NCI-H2107 (cell line): ENCODE measurements around the gene ADK.
"Not testable (repeated sequence)": the region's sequence is repeated elsewhere in the genome, so short reads cannot be mapped to it uniquely, and the experiment has no call there.

Experiments
- DNase-seq: peaks from one replicate; lab custom pipeline; 2025; lab: John Stamatoyannopoulos, UW

The ADK gene

DNA sequence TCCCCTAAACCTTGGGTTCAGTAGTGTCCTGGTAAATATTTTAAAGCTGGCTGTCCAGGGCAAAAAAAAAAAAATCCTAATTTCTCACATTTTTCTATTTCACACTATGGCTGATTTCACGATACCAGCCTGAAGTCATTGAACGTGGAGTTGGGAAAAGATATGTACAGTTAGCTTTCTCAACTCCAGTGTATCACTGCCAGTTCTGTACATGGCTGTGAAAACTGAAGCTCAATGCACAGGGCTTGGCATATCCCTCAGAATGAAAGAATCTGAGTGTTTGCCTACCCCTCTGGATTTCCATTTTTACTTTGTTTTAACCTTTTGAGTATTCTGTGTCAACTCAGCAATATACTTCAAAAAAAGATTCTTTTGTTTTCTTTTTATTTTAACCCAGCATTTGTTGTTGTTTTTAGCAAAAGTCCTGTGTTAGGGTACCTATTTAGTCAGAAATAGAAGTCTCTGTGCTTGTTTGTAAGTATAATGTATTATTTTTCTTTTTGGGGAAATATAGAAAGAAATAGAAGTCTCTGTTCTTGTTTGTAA, 274.5 kb downstream of the ADK start:
- DNase-seq = no peak

DNA sequence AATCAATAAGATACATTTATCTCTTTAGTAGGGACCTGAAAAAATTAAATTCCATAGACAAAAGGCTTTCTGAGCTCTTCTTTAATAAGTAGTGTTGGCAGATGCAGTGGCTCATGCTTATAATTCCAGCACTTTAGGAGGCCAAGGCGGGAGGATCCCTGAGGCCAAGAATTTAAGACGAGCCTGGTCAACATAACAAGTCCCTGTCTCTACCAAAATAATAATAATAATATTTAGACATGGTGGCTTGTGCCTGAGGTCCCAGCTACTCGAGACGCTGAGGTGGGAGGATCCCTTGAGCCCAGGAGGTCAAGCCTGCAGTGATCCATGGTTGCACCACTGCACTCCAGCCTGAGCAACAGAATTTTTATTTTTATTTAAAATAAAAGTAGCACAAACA, 280.8 kb downstream of the ADK start:
- DNase-seq = no peak

DNA sequence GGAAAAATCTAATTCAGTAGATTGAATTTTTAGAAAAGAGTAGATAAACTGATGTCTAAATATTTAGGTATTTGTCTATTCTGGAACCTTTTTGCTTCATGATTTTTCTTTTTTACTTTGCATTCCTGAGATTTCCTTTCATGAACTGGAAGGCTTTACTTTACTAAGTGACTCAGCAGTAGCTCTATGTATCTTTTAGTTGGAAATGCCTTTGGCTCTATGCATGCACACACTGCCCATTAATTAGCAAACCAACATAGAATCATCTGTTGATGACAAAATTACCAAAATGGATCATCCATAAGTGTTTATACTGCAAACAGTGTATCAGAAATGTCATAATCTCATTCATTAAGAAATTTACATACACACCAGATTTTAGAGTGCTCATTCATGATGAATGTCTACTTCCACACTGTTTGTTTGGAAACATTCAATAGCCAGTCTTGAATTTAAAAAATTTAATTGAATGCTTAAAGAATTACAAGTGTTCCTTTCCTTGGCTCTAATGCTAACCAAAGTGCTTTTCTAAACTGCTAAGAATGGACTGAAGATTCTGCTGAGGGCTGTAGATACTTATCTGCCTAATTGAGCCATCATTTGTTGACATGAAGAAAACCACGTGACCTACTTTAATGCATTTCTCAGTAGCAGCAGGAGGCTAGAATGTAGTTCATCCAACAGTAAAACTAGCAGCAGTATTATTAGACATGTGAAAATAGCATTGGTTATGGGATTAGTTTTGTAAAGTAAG, 282.0 kb downstream of the ADK start:
- DNase-seq = no peak

DNA sequence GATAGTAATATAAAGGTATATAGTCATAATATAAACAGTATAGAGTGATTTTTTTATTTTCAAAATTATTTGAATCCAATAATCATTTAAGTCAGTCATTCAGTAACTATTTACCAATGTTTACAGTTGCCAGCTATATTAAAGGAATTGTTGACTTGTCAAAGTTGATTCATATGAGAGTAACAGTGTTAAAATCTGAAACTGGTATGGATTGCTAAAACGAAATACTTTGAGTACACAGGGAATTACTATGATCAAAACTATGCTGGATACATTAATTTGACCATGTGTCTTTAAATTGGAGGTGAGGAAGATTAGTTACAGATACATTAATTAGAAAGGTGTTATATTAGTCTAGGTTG, 282.6 kb downstream of the ADK start:
- no peak for DNase-seq

DNA sequence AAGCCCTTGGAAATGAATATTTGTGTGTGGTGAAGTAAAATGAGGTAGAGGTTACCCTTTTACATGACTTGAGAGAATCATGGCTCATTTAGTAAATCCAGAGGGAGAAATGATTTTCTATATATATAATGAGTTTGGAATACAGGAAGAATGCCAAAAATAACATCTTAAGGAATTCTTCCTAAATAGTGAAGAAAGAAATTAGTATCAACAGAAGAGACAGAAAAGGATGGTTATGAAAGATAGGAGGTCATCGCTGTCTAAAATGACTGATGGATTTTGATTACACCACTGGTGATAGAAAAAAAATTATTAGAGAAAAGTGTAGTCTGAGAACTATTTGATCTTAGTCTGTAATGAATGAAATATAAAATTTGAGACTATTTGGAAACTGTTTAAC, 283.0 kb downstream of the ADK start:
- DNase-seq = no peak

DNA sequence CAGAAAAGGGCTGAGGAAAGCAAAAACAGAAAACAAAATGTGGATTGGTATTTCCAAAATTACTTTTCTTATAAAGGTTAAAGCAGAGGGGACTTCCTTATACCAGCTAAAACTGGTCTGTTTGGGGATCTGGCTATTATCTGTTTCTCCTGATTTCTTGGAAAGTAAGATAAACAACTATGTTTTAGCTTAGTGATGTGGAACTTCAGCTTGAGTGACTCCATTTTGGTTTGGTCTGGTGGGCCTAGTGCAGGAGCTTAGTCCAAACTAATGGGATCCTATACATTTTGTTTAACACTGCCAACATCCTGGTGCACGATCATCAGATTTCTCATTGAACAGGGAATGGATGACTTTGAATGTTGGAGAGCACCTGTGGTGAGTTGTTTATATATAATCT, 283.5 kb downstream of the ADK start:
- no peak for DNase-seq

DNA sequence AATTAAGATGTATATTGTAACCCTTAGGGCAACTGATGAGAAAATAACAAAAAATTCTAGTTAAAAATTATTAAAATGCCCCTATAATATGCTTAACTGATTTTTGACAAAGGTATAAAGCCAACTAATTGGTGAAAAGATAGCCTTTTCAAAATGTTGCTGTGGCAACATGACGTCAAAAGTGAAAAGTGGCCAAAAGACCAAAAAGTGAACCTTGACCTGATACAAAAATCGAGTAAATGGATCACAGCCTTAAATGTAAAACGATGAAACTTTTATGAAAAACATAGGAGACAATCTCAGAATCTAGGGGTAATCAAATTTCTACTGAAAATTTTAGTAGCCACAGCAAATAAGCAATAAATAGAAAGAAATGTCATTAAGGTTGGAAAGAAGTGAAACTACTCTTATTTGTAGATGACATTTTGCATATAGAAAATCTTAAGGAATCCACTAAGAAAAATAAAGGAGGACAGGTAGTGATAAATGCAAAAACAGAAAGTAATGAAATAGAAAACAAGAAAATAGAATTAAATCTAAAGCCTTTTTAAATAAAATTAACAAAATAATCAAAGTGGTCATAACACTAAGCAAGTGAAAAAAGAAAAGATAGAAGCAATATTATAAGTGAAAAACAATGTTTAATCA, 285.6 kb downstream of the ADK start:
- no peak for DNase-seq

DNA sequence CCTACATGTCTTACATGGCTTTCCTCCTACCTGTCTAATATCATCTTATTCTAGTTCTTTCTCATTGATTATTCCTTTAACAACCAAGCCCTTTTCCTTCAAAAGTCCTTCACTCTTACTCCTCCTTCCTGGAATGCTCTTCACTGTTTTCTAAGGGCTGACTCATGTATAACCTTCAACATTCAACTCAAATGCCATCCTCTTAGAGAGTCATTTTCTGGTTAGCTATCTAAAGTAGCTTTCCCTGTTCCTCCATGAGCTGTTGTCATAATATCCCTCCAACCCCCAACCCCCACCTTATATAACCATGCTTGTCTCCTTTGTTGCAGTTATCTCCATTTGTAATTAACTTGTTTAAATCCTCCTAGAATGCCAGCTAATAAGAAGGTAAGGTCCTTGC, 286.8 kb downstream of the ADK start:
- DNase-seq = no peak

DNA sequence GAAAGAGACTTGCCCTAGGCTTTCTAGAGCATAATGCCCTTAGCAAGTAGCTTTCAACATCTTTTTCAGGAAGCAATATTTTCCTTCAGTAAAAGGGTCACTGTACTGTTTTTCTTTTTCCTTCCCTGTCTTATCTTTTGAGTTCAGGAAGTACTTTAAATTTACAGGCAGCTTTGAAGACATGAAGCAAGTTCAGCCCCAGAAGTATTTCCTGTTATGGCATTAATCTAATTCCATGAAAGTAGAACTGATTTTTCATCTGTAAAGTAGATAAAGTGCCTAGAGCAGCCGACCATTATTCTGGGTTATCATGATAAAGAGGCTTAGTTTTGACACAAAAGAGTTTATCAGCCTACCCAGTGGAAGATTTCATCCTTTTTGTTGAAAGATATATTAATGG, 288.2 kb downstream of the ADK start:
- no peak for DNase-seq

DNA sequence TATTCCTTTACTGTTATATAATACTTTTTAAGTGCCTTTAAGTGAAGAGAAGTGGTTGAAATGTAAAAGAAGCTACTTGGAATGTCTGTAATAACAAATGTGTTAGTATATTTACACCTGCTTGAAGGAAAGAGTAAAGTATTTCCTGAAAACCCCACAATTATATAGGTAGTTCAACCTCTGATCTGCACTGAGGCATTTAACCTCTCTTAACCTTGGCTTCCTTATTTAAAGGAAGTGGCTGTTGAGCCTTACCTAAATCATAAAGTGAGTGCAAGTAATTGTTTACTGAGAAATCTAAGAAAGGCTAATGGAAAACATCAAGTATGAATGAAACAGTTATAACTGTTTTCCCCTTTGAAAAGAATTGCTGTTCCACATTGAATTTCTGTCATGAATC, 294.5 kb downstream of the ADK start:
- DNase-seq = no peak

DNA sequence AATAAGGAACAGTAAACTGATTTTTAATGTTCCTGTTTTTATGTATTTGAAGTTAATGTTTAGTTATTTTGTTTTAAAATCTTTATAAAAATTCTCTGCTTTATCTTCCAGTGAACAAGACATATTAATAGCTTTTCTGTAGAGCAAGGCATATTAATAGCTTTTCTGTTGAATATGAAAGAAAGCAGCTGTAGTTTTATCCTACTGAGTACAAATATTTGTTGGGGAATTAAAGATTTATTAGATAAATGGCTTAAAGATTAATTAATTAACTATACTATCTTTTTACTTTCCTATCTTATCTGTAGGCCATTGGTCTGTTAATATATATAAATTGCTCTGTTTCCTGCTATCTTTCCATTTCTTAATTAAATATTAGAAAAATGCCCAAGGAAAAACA, 299.6 kb downstream of the ADK start:
- DNase-seq = no peak

DNA sequence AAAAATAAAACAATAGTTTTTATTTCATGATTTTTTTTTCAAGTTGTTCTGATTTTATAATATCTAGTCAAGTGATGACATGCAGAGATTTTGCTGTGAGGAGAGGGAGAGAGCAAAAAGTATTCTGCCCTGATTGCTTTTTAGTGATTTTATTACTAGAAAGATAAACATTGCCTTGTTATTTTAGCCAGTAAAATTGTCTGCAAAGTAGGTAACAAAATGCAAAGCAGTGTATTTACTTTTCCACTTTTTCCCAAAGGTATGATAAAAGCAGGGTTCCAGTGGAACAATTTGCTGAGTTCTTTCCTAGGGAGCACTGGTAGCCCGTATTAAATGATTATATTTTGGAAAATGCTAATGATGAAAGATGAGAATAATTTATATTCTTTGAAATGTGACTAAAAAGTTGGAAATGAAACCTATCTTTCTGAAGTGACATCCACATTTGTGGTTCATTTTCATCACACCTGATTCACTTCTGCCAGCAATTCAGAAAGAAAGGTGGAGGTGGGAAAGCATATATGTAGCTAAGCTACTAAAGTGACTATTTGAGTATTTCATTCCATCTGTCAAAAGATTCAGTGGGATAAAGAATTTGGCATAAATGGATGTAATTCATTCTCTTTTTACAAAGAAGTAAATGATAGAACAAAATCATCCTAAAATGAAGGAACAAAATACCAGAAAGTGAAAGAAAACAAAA, 300.3 kb downstream of the ADK start:
- DNase-seq = no peak

DNA sequence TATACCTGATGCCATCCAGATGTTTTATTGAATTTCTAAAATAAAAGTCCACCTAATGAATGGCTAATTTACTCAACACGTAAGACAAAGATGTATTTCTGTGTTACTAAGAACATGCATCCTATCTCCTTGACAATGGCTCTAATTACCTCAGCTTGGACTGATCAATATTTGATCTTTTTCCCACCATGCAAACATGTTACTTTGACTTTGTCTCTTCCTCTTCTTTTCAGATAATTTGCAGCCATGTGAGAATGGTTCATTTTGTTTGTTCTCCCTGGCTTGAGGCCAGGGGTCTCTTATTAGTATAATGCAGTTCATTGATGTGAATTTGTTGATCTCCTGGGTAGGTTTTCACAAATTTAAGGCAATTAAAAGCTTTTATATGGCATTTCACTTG, 302.1 kb downstream of the ADK start:
- no peak for DNase-seq

DNA sequence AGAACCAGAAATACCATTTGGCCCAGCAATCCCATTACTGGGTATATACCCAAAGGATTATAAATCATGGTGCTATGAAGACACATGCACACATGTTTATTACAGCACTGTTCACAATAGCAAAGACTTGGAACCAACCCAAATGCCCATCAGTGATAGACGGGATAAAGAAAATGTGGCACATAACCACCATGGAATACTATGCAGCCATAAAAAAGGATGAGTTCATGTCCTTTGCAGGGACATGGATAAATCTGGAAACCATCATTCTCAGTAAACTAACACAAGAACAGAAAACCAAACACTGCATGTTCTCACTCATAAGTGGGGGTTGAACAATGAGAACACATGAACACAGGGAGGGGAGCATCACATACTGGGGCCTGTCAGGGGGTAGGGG, 306.5 kb downstream of the ADK start:
- DNase-seq = not testable (repeated sequence)

DNA sequence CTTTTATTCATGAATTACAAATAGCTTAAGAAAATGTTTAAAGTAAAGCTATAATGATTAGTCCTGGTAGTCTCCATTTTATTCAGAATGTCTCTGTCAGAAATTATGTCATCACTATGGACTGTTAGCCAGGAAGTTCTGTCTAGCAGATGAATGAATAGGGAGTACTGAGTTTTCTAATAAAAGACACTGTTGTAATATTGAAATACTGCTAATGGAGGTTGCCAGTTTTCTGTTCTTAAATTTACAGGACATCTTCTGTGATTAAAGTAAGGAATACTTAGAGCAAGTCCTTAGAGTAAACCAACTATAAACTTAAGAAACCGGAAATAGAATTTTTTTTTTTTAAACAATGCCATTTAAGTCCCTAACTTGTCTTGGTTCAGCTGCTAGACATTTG, 309.8 kb downstream of the ADK start:
- DNase-seq = no peak

DNA sequence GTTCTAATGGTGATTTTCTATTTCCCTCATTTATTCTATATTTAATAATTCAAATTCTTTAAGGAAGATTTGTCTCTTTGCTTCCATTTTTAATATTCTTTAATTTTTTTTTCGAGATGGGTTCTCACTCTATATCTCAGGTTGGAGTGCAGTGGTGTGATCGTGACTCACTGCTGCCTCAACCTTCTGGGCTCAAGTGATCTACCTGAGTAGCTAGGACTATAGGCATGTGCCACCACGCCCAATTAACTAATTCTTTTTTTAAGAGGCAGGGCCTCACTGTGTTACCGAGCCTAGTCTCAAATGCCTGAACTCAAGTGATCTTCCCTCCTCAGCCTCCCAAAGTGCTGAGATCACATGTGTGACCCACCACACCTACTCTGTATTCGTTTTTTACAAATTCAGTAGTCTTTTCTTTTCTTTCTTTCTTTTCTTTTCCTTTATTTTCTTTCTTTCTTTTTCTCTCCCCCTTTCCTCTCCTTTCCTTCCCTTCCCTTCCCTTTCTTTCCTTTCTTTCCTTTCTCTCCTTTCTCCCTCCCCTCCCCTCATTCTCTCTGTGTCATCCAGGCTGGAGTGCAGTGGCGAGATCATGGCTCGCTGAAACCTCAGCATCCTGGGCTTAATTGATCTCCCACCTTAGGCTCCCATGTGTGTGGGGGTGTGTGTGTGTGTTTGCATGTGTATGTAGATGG, 323.1 kb downstream of the ADK start:
- no peak for DNase-seq

DNA sequence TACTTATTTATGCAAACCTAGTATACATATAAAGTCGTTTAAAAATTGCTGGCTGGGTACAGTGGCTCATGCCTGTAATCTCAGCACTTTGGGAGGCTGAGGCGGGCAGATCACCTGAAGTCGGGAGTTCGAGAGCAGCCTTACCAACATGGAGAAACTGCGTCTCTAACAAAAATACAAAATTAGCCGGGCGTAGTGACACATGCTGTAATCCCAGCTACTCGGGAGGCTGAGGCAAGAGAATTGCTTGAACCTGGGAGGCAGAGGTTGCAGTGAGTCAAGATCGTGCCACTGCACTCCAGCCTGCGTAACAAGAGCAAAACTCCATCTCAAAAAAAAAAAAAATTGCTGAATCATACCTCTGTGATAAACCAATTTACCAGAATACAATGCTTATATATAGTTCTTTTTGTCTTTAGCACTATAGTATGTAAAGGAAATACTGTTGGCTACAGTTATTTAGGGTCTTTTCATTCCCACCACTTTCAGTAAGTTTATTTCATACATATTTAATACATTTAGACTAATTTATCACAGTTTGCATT, 325.2 kb downstream of the ADK start:
- DNase-seq = not testable (repeated sequence)

DNA sequence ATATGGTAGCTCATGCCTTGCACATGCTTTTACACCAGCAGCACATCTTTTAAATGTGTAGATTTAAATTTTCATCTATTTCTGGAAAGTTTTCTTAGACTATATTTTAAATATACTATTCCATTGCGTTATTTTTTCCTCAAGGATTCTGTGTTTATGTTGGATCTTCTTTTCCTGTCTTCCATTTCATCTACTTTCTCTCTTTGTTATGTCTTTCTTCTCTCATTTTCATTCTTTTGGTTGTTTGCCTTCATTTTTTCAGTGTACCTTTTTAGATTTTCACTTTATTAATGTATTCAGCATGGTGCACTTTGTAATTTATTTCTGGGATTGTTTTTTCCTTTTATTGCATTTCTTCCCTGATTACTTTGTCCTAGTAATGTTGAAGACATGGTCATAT, 329.8 kb downstream of the ADK start:
- DNase-seq = no peak

DNA sequence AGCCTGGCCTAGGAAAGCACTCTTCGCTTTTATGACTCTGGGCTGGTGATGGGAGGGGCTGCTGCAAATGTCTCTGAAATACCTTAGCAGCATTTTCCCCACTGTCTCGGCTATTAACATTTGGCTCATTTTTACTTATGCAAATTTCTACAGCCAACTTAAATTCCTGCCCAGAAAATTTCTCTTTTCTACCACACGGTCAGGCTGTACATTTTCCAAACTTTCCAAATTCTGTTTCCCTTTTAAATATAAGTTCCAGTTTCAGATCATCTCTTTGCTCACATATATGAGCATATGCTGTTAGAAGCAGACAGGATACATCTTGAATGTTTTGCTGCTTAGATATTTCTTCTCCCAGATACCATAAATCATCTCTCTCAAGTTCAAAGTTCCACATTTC, 332.3 kb downstream of the ADK start:
- DNase-seq = no peak

DNA sequence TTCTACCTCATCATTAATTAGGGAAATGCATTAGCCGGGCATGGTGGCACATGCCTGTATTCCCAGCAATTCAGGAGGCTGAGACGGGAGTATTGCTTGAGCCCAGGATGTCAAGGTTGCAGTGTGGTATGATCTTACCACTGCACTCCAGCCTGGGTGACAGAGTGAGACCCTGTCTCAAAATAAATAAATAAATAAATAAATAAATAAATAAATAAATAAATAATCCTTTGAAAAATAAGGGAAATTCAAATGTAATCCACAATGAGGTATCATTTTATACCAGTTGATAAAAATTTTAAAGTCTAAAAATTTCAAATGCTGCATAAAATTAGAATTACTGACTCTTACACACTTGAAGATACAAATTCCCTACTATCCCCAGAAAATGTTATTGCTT, 334.3 kb downstream of the ADK start:
- no peak for DNase-seq

DNA sequence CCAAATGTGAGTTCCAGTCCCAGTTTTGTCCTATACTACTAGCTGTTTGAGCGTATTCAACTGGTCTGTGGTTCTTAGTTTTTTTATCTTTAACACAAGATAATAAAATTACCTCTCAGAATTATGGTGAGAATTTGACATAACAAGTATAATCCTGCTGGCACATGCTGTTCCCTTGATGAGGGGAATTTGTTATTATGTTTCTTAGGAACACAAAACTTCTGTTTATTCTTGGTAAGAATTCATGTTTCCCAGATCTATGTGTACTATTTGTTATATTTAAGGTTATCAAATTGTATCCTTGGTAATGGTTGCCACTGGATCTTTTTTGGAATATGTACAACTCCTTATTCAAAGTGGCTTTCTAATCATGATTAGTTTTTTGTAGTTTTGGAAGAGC, 335.6 kb downstream of the ADK start:
- no peak for DNase-seq

DNA sequence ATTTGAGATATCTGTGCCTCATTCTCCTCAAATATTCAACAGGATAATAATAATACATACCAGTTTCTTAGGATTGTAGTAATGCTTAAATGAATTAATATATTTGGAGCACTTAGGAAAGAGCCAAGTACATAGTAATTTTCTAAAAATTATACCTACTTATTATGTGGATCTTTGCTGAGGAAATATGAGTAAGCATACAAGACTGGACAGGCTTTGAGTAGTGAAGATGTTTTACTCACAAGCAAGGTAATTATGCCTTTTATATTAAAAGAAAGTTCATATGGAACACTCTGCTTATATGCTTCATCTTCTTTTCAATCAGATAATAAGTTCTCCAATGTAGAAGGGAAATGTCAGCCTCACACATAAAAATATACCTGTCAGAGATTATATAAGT, 337.9 kb downstream of the ADK start:
- DNase-seq = no peak
